ENCODE results near the gene SORCS2.

DNA sequence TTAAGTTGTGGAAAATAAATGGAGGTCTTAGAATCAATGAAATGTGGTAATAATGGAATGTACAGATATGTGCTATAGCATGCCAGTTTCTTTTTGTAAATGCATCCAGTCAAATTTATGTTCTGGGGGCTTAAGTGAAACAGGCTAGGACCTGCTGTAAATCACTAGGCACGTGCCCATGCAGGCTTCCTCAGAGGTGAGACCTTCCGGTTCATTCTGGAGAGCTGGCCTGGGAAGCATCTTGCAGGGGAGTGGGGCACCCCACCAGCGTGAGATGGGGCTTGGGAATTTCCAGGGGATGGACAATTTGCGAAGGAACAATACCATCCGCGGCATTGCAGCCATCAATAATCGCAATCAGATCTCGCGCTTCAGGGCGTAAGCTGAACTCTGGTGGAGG lies 80.1 kb downstream of the SORCS2 start:
- TF ChIP-seq POLR2A (IDR thresholded peaks at IDR 0.05) = no peak
- no peak for TF ChIP-seq CTCF (IDR thresholded peaks at IDR 0.05)
